ENCODE results near the gene PLEKHM1.

Gene PLEKHM1

GRCh38 chr17:45402916-45403315, 87.6 kb downstream of the PLEKHM1 start:
- DNase-seq (ENCODE audit: low read depth in 2 of 2, low spot score in 1 of 2) = no peak

- DNase-seq (ENCODE audit: low read depth in 2 of 2, low spot score in 1 of 2) = no peak
Observed at GRCh38 chr17:45398800-45399199, 91.7 kb downstream of the PLEKHM1 start.

- no peak for DNase-seq (ENCODE audit: low read depth in 2 of 2, low spot score in 1 of 2)
Observed at GRCh38 chr17:45397796-45398195, 92.7 kb downstream of the PLEKHM1 start.

GRCh38 chr17:45396496-45397205, 93.9 kb downstream of the PLEKHM1 start:
- no peak for DNase-seq (ENCODE audit: low read depth in 2 of 2, low spot score in 1 of 2)

GRCh38 chr17:45395569-45396415, 94.7 kb downstream of the PLEKHM1 start:
- no peak for DNase-seq (ENCODE audit: low read depth in 2 of 2, low spot score in 1 of 2)

GRCh38 chr17:45394913-45395568, 95.5 kb downstream of the PLEKHM1 start:
- no peak for DNase-seq (ENCODE audit: low read depth in 2 of 2, low spot score in 1 of 2)

- DNase-seq (ENCODE audit: low read depth in 2 of 2, low spot score in 1 of 2) = no peak
Observed at GRCh38 chr17:45394564-45394912, 96.0 kb downstream of the PLEKHM1 start.

- DNase-seq (ENCODE audit: low read depth in 2 of 2, low spot score in 1 of 2) = no peak
Observed at GRCh38 chr17:45394091-45394490, 96.4 kb downstream of the PLEKHM1 start.

GRCh38 chr17:45393411-45393810, 97.1 kb downstream of the PLEKHM1 start:
- DNase-seq (ENCODE audit: low read depth in 2 of 2, low spot score in 1 of 2) = no peak

- DNase-seq (ENCODE audit: low read depth in 2 of 2, low spot score in 1 of 2) = no peak
Observed at GRCh38 chr17:45391918-45392317, 98.6 kb downstream of the PLEKHM1 start.

- no peak for DNase-seq (ENCODE audit: low read depth in 2 of 2, low spot score in 1 of 2)
Observed at GRCh38 chr17:45391291-45391690, 99.2 kb downstream of the PLEKHM1 start.

GRCh38 chr17:45389354-45389753, 101.2 kb downstream of the PLEKHM1 start:
- DNase-seq (ENCODE audit: low read depth in 2 of 2, low spot score in 1 of 2) = no peak

GRCh38 chr17:45388604-45389325, 101.8 kb downstream of the PLEKHM1 start:
- DNase-seq (ENCODE audit: low read depth in 2 of 2, low spot score in 1 of 2) = no peak

GRCh38 chr17:45387739-45388138, 102.8 kb downstream of the PLEKHM1 start:
- no peak for DNase-seq (ENCODE audit: low read depth in 2 of 2, low spot score in 1 of 2)

GRCh38 chr17:45386178-45386577, 104.3 kb downstream of the PLEKHM1 start:
- DNase-seq (ENCODE audit: low read depth in 2 of 2, low spot score in 1 of 2) = no peak

All from stimulated activated CD8-positive, alpha-beta memory T cell treated with anti-CD3 and anti-CD28 coated beads, Interleukin-4, amount 100 ng/mL, for 1 hour (primary cell).